ENCODE results near the gene THOP1.
"Not testable (repeated sequence)": the region's sequence is repeated elsewhere in the genome, so short reads cannot be mapped to it uniquely, and the experiment has no call there.

Gene THOP1

DNA sequence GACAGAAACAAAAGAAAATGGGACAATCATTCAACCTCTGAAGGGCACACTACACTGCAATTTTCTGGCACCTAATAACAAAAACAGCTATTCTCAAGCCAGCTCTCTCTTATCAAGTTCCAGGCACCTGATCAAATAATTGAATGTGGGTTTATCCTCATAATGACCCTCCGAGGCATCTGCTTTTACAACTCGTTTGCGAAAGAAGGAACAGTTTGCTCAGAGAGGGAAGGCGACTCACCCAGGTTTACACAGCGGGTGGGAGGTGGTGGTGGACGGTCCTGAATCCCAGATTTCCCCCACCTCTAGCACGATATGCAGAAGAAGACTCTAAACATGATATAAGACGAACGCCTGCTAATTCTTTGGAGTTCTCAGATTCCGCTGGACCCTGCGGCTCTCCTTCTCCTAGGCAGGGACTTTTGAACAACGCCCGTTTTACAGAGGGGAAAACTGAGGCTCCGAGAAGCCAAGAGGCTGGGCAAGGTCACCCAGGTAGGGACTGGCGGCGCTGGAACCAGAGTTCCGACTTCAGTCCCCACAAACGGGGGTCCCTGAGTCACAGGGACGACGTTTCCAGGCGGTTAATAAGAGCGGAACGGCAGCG is 2.9 kb upstream of the THOP1 start:
- H3K27me3 ChIP-seq (replicated peaks; ENCODE audit: control insufficient read depth, insufficient read depth, low read length, poor library complexity, severe bottlenecking): no peaks in the 10 kb centered on the region
- no peaks in the 10 kb centered on the region for H3K9me3 ChIP-seq (ENCODE audit: control insufficient read depth, low read length)
- no peak for DNase-seq
- peak overlapping the region; percentile 91 for H3K27ac ChIP-seq (ENCODE audit: insufficient read depth, low read length, poor library complexity, severe bottlenecking)
- H3K4me1 ChIP-seq (ENCODE audit: control insufficient read depth, insufficient read depth, low read length, poor library complexity, severe bottlenecking): peaks cover 25% of the 10 kb centered on the region
- peak overlapping the region; percentile 94 for H3K4me3 ChIP-seq (ENCODE audit: insufficient read depth, low read depth, low read length, poor library complexity, severe bottlenecking)
- peaks cover 6% of the 10 kb centered on the region for H3K36me3 ChIP-seq (ENCODE audit: control insufficient read depth, insufficient read depth, low read length)

GRCh38 chr19:2782936-2783780 is 2.1 kb upstream of the THOP1 start, which contains the start of gene SGTA:
TSS of gene SGTA (minus strand) at chr19:2783273. CDS start at chr19:2769068, 14,205 bp downstream.
- DNase-seq: peak; percentile 93 to 95 (median 93)
- Histone ChIP-seq H3K4me1 (ENCODE audit: control insufficient read depth, insufficient read depth, low read length, poor library complexity, severe bottlenecking) (peaks cover 25% of the 10 kb centered on the region), H3K4me3 (ENCODE audit: insufficient read depth, low read depth, low read length, poor library complexity, severe bottlenecking) (peak within 1 kb of the TSS; percentile 94)

DNA sequence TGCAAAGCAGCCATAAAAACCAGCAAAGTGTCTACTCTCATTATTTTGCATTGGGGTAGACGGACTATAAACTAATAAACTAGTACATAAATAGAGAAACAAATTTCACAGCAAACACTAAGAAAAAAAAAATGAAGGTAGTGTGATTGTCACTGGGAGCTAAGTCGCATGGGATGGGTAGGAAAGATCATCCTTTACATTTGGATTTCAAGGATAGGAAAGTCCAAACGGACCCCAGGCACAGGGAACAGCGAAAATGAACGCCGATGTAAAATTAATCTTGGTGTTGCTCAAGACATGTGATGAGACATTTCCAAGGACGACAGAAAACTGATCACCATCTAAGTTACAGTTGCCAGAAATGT is 1.5 kb upstream of the THOP1 start:
- no peaks in the 10 kb centered on the region for H3K27me3 ChIP-seq (replicated peaks; ENCODE audit: control insufficient read depth, insufficient read depth, low read length, poor library complexity, severe bottlenecking)
- H3K9me3 ChIP-seq (ENCODE audit: control insufficient read depth, low read length): no peaks in the 10 kb centered on the region
- no peak for DNase-seq
- H3K4me1 ChIP-seq (ENCODE audit: control insufficient read depth, insufficient read depth, low read length, poor library complexity, severe bottlenecking): peaks cover 25% of the 10 kb centered on the region
- peak overlapping the region; percentile 94 for H3K4me3 ChIP-seq (ENCODE audit: insufficient read depth, low read depth, low read length, poor library complexity, severe bottlenecking)
- peaks cover 2% of the 10 kb centered on the region for H3K36me3 ChIP-seq (ENCODE audit: control insufficient read depth, insufficient read depth, low read length)
- peak overlapping the region; percentile 19 for H3K27ac ChIP-seq (ENCODE audit: insufficient read depth, low read length, poor library complexity, severe bottlenecking)

More at GRCh38 chr19:2782936-2783780, 2.1 kb upstream of the THOP1 start, which contains the start of gene SGTA:
- Histone ChIP-seq H3K27me3 (replicated peaks; ENCODE audit: control insufficient read depth, insufficient read depth, low read length, poor library complexity, severe bottlenecking) (no peaks in the 10 kb centered on the region), H3K36me3 (ENCODE audit: control insufficient read depth, insufficient read depth, low read length) (peaks cover 6% of the 10 kb centered on the region), H3K9me3 (ENCODE audit: control insufficient read depth, low read length) (no peaks in the 10 kb centered on the region), H3K27ac (ENCODE audit: insufficient read depth, low read length, poor library complexity, severe bottlenecking) (peak within 1 kb of the TSS; percentile 91)

GRCh38 chr19:2787115-2787514 is 1.8 kb downstream of the THOP1 start:
- Histone ChIP-seq H3K4me1 (ENCODE audit: control insufficient read depth, insufficient read depth, low read length, poor library complexity, severe bottlenecking) (peaks cover 24% of the 10 kb centered on the region), H3K27ac (ENCODE audit: insufficient read depth, low read length, poor library complexity, severe bottlenecking) (no peak overlapping the region), H3K36me3 (ENCODE audit: control insufficient read depth, insufficient read depth, low read length) (peaks cover 6% of the 10 kb centered on the region), H3K27me3 (replicated peaks; ENCODE audit: control insufficient read depth, insufficient read depth, low read length, poor library complexity, severe bottlenecking) (no peaks in the 10 kb centered on the region), H3K4me3 (ENCODE audit: insufficient read depth, low read depth, low read length, poor library complexity, severe bottlenecking) (no peak overlapping the region), H3K9me3 (ENCODE audit: control insufficient read depth, low read length) (no peaks in the 10 kb centered on the region)
- DNase-seq: no peak

GRCh38 chr19:2788237-2788636 is 2.9 kb downstream of the THOP1 start:
- Histone ChIP-seq H3K4me1 (ENCODE audit: control insufficient read depth, insufficient read depth, low read length, poor library complexity, severe bottlenecking) (peaks cover 18% of the 10 kb centered on the region), H3K36me3 (ENCODE audit: control insufficient read depth, insufficient read depth, low read length) (peaks cover 6% of the 10 kb centered on the region), H3K27me3 (replicated peaks; ENCODE audit: control insufficient read depth, insufficient read depth, low read length, poor library complexity, severe bottlenecking) (no peaks in the 10 kb centered on the region), H3K27ac (ENCODE audit: insufficient read depth, low read length, poor library complexity, severe bottlenecking) (no peak overlapping the region), H3K4me3 (ENCODE audit: insufficient read depth, low read depth, low read length, poor library complexity, severe bottlenecking) (no peak overlapping the region), H3K9me3 (ENCODE audit: control insufficient read depth, low read length) (no peaks in the 10 kb centered on the region)
- DNase-seq: no peak

GRCh38 chr19:2790194-2790556 is 4.9 kb downstream of the THOP1 start:
- Histone ChIP-seq H3K27ac (ENCODE audit: insufficient read depth, low read length, poor library complexity, severe bottlenecking) (no peak overlapping the region), H3K36me3 (ENCODE audit: control insufficient read depth, insufficient read depth, low read length) (peaks cover 6% of the 10 kb centered on the region), H3K27me3 (replicated peaks; ENCODE audit: control insufficient read depth, insufficient read depth, low read length, poor library complexity, severe bottlenecking) (no peaks in the 10 kb centered on the region), H3K4me3 (ENCODE audit: insufficient read depth, low read depth, low read length, poor library complexity, severe bottlenecking) (no peak overlapping the region), H3K4me1 (ENCODE audit: control insufficient read depth, insufficient read depth, low read length, poor library complexity, severe bottlenecking) (peaks cover 8% of the 10 kb centered on the region), H3K9me3 (ENCODE audit: control insufficient read depth, low read length) (no peaks in the 10 kb centered on the region)
- DNase-seq: no peak

DNA sequence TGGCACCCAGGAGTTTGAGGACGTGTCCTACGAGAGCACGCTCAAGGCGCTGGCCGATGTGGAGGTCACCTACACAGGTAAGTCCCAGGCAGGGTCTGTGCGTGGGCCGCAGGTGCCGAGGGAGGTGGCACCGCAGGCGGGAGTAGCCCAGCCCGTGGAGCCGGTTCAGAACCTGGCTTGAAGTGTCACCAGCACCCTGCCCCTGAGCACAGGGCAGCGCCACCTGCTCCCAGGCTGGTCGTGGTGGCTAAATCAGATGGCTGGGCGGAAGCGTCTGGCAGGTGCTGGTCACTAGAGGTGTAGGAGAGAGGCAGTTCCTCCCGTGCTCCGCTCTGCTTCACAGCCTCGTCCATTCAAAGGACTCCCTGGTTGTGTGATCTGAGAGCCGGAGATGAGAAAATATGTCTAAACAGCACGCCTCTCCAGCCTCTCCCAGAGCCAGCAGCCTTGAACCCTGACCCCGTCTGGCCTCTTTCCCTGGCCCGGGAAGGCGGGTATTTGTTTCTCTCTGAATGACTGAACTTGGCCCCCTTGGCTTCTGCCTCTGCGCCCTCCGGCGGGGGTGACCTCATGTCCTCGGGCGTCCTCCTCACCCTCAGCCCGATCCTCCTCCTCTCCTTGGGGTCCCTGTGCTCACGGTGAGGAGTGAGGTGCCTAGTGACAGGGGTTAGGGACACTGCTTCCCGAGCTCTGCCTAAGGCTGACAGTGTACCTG is 5.4 kb downstream of the THOP1 start:
- Histone ChIP-seq H3K27me3 (replicated peaks; ENCODE audit: control insufficient read depth, insufficient read depth, low read length, poor library complexity, severe bottlenecking) (no peaks in the 10 kb centered on the region), H3K36me3 (ENCODE audit: control insufficient read depth, insufficient read depth, low read length) (peaks cover 6% of the 10 kb centered on the region), H3K4me3 (ENCODE audit: insufficient read depth, low read depth, low read length, poor library complexity, severe bottlenecking) (no peak overlapping the region), H3K4me1 (ENCODE audit: control insufficient read depth, insufficient read depth, low read length, poor library complexity, severe bottlenecking) (peaks cover 6% of the 10 kb centered on the region), H3K9me3 (ENCODE audit: control insufficient read depth, low read length) (no peaks in the 10 kb centered on the region), H3K27ac (ENCODE audit: insufficient read depth, low read length, poor library complexity, severe bottlenecking) (no peak overlapping the region)
- DNase-seq: no peak

DNA sequence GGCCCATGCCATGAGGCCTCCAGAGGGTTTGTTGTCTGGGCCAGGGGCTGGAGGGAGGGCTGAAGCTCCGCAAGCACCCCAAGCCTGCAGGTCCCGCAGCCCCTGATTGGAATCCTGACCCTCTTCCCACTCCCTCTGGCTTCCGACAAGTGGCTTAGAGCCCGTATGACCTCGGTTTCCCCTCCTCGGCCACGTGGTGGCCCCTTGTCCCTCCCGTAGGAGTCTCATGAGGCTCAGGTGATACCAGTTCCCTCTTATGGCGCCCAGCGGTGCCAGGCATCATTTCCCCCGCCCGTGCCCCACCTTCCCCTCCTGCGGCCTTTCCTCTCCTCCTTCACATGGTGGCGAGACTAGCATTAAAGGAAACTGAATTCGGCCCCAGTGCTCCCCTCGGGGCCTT is 6.1 kb downstream of the THOP1 start:
- H3K9me3 ChIP-seq (ENCODE audit: control insufficient read depth, low read length): no peaks in the 10 kb centered on the region
- no peaks in the 10 kb centered on the region for H3K4me1 ChIP-seq (ENCODE audit: control insufficient read depth, insufficient read depth, low read length, poor library complexity, severe bottlenecking)
- DNase-seq: no peak
- H3K27me3 ChIP-seq (replicated peaks; ENCODE audit: control insufficient read depth, insufficient read depth, low read length, poor library complexity, severe bottlenecking): no peaks in the 10 kb centered on the region
- no peak overlapping the region for H3K27ac ChIP-seq (ENCODE audit: insufficient read depth, low read length, poor library complexity, severe bottlenecking)
- H3K4me3 ChIP-seq (ENCODE audit: insufficient read depth, low read depth, low read length, poor library complexity, severe bottlenecking): no peak overlapping the region
- H3K36me3 ChIP-seq (ENCODE audit: control insufficient read depth, insufficient read depth, low read length): peaks cover 6% of the 10 kb centered on the region

GRCh38 chr19:2791876-2792275 is 6.6 kb downstream of the THOP1 start:
- no peak for DNase-seq
- Histone ChIP-seq H3K27me3 (replicated peaks; ENCODE audit: control insufficient read depth, insufficient read depth, low read length, poor library complexity, severe bottlenecking) (no peaks in the 10 kb centered on the region), H3K36me3 (ENCODE audit: control insufficient read depth, insufficient read depth, low read length) (peaks cover 6% of the 10 kb centered on the region), H3K4me1 (ENCODE audit: control insufficient read depth, insufficient read depth, low read length, poor library complexity, severe bottlenecking) (no peaks in the 10 kb centered on the region), H3K9me3 (ENCODE audit: control insufficient read depth, low read length) (no peaks in the 10 kb centered on the region), H3K4me3 (ENCODE audit: insufficient read depth, low read depth, low read length, poor library complexity, severe bottlenecking) (no peak overlapping the region), H3K27ac (ENCODE audit: insufficient read depth, low read length, poor library complexity, severe bottlenecking) (no peak overlapping the region)

- H3K9me3 ChIP-seq (ENCODE audit: control insufficient read depth, low read length); H3K27ac ChIP-seq (ENCODE audit: insufficient read depth, low read length, poor library complexity, severe bottlenecking); H3K27me3 ChIP-seq (replicated peaks; ENCODE audit: control insufficient read depth, insufficient read depth, low read length, poor library complexity, severe bottlenecking); DNase-seq; H3K4me3 ChIP-seq (ENCODE audit: insufficient read depth, low read depth, low read length, poor library complexity, severe bottlenecking); H3K4me1 ChIP-seq (ENCODE audit: control insufficient read depth, insufficient read depth, low read length, poor library complexity, severe bottlenecking): not testable (repeated sequence)
- H3K36me3 ChIP-seq (ENCODE audit: control insufficient read depth, insufficient read depth, low read length): peaks cover 11% of the 10 kb centered on the region
Observed at GRCh38 chr19:2792666-2793065, 7.4 kb downstream of the THOP1 start.

Measured in effector memory CD4-positive, alpha-beta T cell (primary cell).